Hepatocyte (in vitro differentiated cells): Measurements from ENCODE around the gene SDC3.

Source experiments
- CTCF ChIP-seq: fragments of 200-600 bp; sonication (generic); IDR thresholded peaks from 2 replicates; pipeline ENCODE4 v1.5.1; 2016; ENCODE audit warnings: antibody characterized with exemption, mild to moderate bottlenecking; ENCODE audit not compliant: poor library complexity
- EZH2 ChIP-seq: fragments of 200-600 bp; sonication (generic); IDR thresholded peaks from 2 replicates; pipeline ENCODE4 v1.6.1; 2016; ENCODE audit warnings: antibody characterized with exemption, mild to moderate bottlenecking, borderline replicate concordance
- EZH2phosphoT487 ChIP-seq: fragments of 200-600 bp; sonication (generic); IDR thresholded peaks from one replicate; pipeline ENCODE4 v1.6.1; 2018; ENCODE audit warnings: antibody characterized with exemption, mild to moderate bottlenecking, low read depth, moderate library complexity; ENCODE audit not compliant: unreplicated experiment, severe bottlenecking

- no peak for TF ChIP-seq EZH2
- no peak for TF ChIP-seq CTCF
- no peak for TF ChIP-seq EZH2phosphoT487
Observed at GRCh38 chr1:30934613-30935012, 26.1 kb upstream of the SDC3 start.
